AG04450 (cell line): Measurements from ENCODE around the gene IL13RA1. TPM values are rescaled to one million over a fixed set of nuclear protein-coding genes. Genes with fewer than 3 reads are reported as not detected.

Experiments used
- CTCF ChIA-PET: fragments of 300-600, 350-600 bp; formaldehyde crosslinking; extraction: SDS; loops from one replicate; lab custom pipeline; 2022; ENCODE audit warnings: antibody characterized with exemption, inconsistent platforms; lab: Charles Lee
- POLR2A ChIA-PET: fragments of 350-600 bp; formaldehyde crosslinking; extraction: SDS; loops from one replicate; lab custom pipeline; 2021; ENCODE audit warnings: antibody characterized with exemption, inconsistent platforms; lab: Yijun Ruan, JAX
- DNase-seq: peaks from one replicate; pipeline ENCODE4 v3.0.0-alpha.2; 2011; ENCODE audit warnings: low read depth, low spot score
- H3K27ac ChIP-seq: one replicate; pipeline ENCODE4 v1.5.1; 2012; ENCODE audit warnings: low read depth, low read length, control low read depth
- H3K27me3 ChIP-seq: one replicate; pipeline ENCODE4 v1.6.0; 2012; ENCODE audit warnings: low read length; ENCODE audit not compliant: control insufficient read depth, insufficient read depth
- H3K4me3 ChIP-seq: 2 replicates; pipeline ENCODE4 v1.5.1; 2011; ENCODE audit warnings: mild to moderate bottlenecking, low read depth, low read length, control low read depth
- H3K9me3 ChIP-seq: 2 replicates; pipeline ENCODE4 v1.5.1; 2012; ENCODE audit warnings: low read length; ENCODE audit not compliant: control insufficient read depth, insufficient read depth
- CTCF ChIP-seq: IDR thresholded peaks from 2 replicates; pipeline ENCODE4 v1.5.1; 2011; ENCODE audit warnings: low read depth, low read length, control low read depth, inconsistent platforms
- polyA plus RNA-seq: library from polyadenylated mRNA; depleted of rRNA; stranded (reverse); fragments of >200 nt; gene quantifications from 2 replicates; pipeline ENCODE4 v1.2.3, GENCODE V29; 2011

The IL13RA1 gene
- polyA plus RNA-seq, 1 experiment, result 71.5 TPM

- Histone ChIP-seq H3K4me3 (no peak overlapping the region), H3K9me3 (no peaks in the 10 kb centered on the region; the same call in 1 of the 2 replicates), H3K27ac (no peak overlapping the region), H3K27me3 (no peaks in the 10 kb centered on the region)
- DNase-seq, result no peak
- POLR2A ChIA-PET, result no interaction called here
- TF ChIP-seq CTCF, result no peak
- CTCF ChIA-PET, result no interaction called here
Measured at GRCh38 chrX:118773782-118774181, 46.4 kb downstream of the IL13RA1 start.

GRCh38 chrX:118779581-118779980 is 52.2 kb downstream of the IL13RA1 start:
- ChIA-PET CTCF (no interaction called here), POLR2A (no interaction called here)
- Histone ChIP-seq H3K9me3 (no peaks in the 10 kb centered on the region), H3K4me3 (no peak overlapping the region), H3K27ac (no peak overlapping the region), H3K27me3 (no peaks in the 10 kb centered on the region)
- DNase-seq, result no peak
- no peak for TF ChIP-seq CTCF

GRCh38 chrX:118780509-118780908 is 53.1 kb downstream of the IL13RA1 start:
- Histone ChIP-seq H3K9me3 (no peaks in the 10 kb centered on the region), H3K27me3 (no peaks in the 10 kb centered on the region), H3K27ac (peak overlapping the region; percentile 0), H3K4me3 (no peak overlapping the region)
- ChIA-PET CTCF (no interaction called here), POLR2A (no interaction called here)
- no peak for TF ChIP-seq CTCF
- no peak for DNase-seq

- ChIA-PET POLR2A (no interaction called here), CTCF (no interaction called here)
- Histone ChIP-seq H3K27ac (no peak overlapping the region), H3K9me3 (no peaks in the 10 kb centered on the region), H3K4me3 (no peak overlapping the region), H3K27me3 (no peaks in the 10 kb centered on the region)
- TF ChIP-seq CTCF, result no peak
- no peak for DNase-seq
Measured at GRCh38 chrX:118780911-118781310, 53.5 kb downstream of the IL13RA1 start.

- Histone ChIP-seq H3K9me3 (no peaks in the 10 kb centered on the region), H3K27ac (no peak overlapping the region), H3K4me3 (no peak overlapping the region), H3K27me3 (no peaks in the 10 kb centered on the region)
- ChIA-PET POLR2A (no interaction called here), CTCF (interaction anchor here (0.6 to 1.7 kb wide), 4 partner anchors 20 to 261 kb away, joined by 4 to 9 read pairs (median 5); no protein-coding TSS in a partner anchor)
- TF ChIP-seq CTCF, result no peak
- no peak for DNase-seq
Measured at GRCh38 chrX:118795528-118796280, 68.3 kb downstream of the IL13RA1 start.
